NCI-H1930 (cell line): ENCODE data around the gene BRF1.
A peak's percentile ranks its signal among the peaks of the same experiment; 100 is the strongest.

Source experiments
- DNase-seq, 2 experiments: peaks; one replicate each; lab custom pipeline; 2025; lab: John Stamatoyannopoulos, UW

The BRF1 gene

GRCh38 chr14:105193916-105194782 lies 106.7 kb downstream of the BRF1 start:
- DNase-seq = no peak

GRCh38 chr14:105192866-105193731 lies 107.7 kb downstream of the BRF1 start:
- DNase-seq = no peak

- DNase-seq = no peak
Observed at GRCh38 chr14:105187935-105188524, 112.8 kb downstream of the BRF1 start.

GRCh38 chr14:105187116-105187515 lies 113.7 kb downstream of the BRF1 start:
- no peak for DNase-seq

GRCh38 chr14:105185973-105186372 lies 114.8 kb downstream of the BRF1 start:
- DNase-seq = no peak

- no peak for DNase-seq
Observed at GRCh38 chr14:105185001-105185400, 115.8 kb downstream of the BRF1 start.

GRCh38 chr14:105184461-105184860 lies 116.3 kb downstream of the BRF1 start:
- no peak for DNase-seq

GRCh38 chr14:105182296-105183020 lies 118.3 kb downstream of the BRF1 start:
- no peak for DNase-seq

- no peak for DNase-seq
Observed at GRCh38 chr14:105181549-105182295, 119.1 kb downstream of the BRF1 start.

GRCh38 chr14:105180592-105181548 lies 119.9 kb downstream of the BRF1 start, which contains the start of gene NUDT14:
Gene NUDT14 (minus strand): TSS chr14:105181312. CDS start chr14:105181209, 103 bp downstream.
- peak; percentile 64 to 81 for DNase-seq

- DNase-seq = no peak
Observed at GRCh38 chr14:105179191-105179590, 121.6 kb downstream of the BRF1 start.

GRCh38 chr14:105178868-105179140 lies 122.0 kb downstream of the BRF1 start:
- DNase-seq = no peak

GRCh38 chr14:105178069-105178867 lies 122.5 kb downstream of the BRF1 start:
- no peak for DNase-seq

GRCh38 chr14:105177082-105177481 lies 123.7 kb downstream of the BRF1 start:
- DNase-seq = no peak

- DNase-seq = no peak
Observed at GRCh38 chr14:105176513-105176912, 124.3 kb downstream of the BRF1 start.

- DNase-seq = no peak
Observed at GRCh38 chr14:105173901-105174894, 126.6 kb downstream of the BRF1 start.

- no peak for DNase-seq
Observed at GRCh38 chr14:105173145-105173544, 127.7 kb downstream of the BRF1 start.

- no peak for DNase-seq
Observed at GRCh38 chr14:105172476-105172875, 128.3 kb downstream of the BRF1 start.
